HG02763 (cell line): ENCODE measurements around the gene FHIT.
"Not testable (repeated sequence)": the region's sequence is repeated elsewhere in the genome, so short reads cannot be mapped to it uniquely, and the experiment has no call there.

Source experiments
- ATAC-seq: cut with Tn5 transposase; IDR thresholded peaks from one replicate; pipeline ENCODE4 v1.9.1; 2021; ENCODE audit warnings: mild to moderate bottlenecking, moderate library complexity; ENCODE audit not compliant: unreplicated experiment

The FHIT gene

DNA sequence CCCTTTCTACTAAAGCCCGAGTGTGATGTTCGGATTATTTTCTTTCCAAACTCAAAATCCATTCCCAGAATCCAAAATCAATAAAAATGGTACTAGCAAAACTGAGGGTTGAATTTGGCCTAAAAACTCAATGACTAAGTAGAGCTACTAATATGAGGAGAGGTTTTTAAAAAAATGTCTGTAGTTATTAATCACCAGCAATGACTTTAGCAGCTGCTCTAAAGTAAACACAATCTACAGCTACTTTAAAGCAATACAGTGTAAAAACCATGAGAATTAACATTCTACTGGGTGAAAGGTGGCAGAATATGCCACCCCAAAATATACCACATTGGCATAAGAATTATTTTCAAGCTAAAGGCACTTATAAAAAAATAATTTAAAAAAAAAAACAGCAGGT is 23.5 kb downstream of the FHIT start:
- ATAC-seq, result no peak

DNA sequence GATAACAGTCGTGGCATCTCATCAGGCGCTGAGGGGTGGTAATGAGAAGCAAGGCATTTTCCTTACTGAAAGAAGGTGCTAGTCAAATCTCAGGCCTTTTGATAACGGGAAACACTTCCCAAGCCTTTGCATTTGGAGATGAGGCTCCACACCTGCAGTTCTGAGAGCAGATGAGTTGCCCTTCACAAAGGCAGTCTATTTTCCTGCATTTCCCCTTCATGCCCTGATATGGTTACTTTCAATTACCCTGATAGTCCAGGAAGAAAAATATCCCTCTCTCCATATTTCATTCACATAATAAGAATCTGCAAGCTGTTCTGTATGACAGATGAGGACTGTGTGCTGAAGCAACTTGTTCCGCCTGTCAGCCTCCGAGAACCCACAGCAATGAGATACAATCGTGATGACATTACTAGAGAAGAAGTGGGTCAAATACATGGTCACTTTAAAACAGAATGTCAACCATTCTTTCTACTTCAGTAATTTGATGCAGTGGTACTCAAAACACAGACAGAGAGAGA is 25.0 kb downstream of the FHIT start:
- ATAC-seq, result no peak

DNA sequence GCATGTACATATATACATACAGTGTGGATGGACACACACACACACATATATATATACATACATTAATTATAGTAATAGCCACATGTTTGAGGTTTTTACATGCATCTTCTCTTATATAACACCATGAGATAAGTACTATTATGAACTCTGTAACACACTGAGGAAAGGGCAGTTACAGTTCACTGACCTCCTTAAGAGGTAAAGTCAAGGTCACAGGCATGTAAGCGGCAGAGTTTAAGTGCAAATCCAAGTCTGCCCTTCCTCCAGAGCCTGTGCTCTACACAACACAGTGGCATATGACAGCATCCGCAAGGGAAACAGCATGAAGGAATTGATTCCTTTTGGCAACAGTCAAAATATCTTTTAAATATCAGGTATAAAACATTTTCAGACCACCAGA is 26.4 kb downstream of the FHIT start:
- ATAC-seq, result no peak

DNA sequence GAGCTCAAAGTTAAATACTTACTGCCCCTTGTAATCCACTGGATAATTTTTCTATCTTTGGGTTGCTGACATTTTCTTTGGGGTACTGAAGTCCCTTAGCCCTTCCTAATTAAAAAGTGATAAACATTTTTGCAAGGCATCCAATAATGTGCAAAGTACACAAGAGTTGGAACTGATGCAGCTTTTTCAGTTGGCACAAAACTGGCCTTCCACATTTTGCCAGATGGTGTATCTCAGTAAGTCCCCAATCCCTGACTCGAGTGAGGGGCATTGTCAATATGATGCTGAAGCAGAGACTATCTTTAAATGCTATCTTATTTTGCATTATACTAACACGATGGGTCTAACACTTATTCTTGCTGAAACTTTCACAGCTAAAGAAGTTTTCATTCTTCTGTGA is 27.8 kb downstream of the FHIT start:
- ATAC-seq, result no peak

DNA sequence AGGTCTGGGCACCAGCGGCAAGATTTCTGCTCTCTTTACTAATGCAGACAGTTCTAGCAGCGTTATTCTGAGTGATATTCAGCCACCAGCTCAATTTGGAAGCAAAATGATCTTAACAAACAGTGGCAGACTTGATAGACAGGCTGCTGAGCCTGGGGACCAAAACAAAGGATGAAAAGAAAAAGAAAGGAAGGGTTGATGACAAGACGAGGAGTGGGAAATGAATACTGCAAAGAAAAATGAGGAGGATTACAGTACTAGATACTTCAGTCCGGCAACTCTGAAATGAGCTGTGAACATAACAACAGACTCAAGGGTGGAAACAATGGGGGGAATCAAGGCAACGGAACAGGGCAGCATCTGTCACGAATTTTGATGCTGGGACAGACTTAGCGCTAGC is 28.8 kb downstream of the FHIT start:
- no peak for ATAC-seq

DNA sequence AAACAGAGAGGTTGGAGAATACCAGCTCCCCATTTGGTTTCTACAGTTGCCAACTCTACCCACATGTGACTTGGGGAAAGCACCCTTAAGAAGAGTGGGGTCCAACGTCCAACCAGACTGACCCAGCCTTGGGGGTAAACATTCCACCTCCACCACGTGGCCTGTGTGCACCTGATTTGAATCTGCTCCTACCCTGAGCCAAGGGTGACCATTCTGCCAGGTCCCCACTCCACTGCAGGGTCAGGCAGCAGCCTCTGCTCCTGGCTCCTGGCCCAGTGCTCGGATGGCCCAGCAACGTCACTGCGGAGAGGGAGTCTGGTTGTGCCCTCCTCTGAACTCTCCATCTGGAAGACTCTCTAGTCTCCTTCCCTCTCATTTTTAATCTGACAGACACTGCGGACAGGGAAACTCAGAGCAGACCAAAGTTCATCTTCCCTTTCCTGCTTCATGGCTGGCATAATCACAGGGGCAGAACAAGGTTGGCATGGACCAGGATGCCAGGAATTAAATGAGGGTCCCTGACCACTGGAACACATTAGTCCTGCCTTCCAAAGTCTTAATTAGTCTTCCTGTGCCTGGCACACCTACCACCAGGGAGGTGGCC is 29.4 kb downstream of the FHIT start:
- ATAC-seq, result no peak

DNA sequence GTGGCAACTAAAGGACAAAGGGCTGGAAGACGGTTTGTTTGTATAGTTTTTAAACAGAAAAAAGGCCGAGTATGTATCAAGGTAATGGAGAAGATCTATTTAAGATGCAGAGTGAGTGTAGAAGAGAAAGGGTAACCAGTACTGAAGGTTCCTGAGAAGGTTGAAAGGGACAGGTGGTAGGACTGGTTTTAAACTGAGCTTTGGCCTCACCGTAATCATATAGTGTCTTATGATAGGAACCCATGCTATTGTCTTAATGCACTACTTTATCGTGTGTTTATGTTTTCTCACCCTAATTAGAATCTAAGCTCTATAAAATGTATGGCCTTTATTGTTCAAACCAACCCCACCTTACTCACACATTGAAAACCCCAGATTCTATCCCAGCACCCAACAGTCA is 32.7 kb downstream of the FHIT start:
- ATAC-seq, result no peak

DNA sequence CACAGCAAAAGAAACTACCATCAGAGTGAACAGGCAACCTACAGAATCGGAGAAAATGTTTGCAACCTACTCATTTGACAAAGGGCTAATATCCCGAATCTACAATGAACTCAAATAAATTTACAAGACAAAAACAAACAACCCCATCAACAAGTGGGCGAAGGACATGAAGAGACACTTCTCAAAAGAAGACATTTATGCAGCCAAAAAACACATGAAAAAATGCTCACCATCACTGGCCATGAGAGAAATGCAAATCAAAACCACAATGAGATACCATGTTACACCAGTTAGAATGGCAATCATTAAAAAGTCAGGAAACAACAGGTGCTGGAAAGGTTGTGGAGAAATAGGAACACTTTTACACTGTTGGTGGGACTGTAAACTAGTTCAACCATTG is 35.1 kb downstream of the FHIT start:
- not testable (repeated sequence) for ATAC-seq

DNA sequence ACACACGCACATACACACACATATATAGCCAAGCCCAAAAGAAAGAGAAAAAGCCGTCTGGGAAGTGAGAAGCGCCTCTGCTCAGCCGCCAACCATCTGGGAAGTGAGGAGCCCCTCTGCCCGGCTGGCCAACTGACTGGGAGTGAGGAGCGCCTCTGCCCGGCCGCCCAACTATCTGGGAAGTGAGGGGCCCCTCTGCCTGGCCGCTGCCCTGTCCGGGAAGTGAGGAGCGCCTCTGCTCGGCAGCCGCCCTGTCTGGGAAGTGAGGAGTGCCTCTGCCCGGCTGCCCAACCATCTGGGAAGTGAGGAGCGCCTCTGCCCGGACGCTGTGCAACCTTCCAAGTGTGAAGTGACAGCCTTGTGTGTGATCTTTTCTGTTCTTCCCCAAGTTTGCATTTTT is 49.2 kb downstream of the FHIT start:
- ATAC-seq, result no peak

DNA sequence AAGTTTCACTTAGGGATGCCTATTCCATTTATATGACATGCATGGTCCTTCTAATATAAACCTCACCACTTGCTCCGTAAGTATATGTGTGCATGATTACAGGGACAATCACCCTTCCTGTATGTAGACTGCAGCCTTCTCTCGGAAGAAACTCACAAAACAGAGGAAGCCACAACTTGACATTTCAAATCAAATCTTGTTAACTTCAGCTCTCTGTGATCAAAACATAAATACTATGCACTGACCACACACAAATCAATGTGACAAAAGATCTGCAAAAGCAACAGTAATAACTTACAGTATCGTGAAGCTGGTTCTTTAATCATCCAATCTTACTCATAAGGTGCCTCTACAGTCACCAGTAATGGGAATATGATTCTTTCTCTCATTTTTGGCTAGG is 50.2 kb downstream of the FHIT start:
- no peak for ATAC-seq

DNA sequence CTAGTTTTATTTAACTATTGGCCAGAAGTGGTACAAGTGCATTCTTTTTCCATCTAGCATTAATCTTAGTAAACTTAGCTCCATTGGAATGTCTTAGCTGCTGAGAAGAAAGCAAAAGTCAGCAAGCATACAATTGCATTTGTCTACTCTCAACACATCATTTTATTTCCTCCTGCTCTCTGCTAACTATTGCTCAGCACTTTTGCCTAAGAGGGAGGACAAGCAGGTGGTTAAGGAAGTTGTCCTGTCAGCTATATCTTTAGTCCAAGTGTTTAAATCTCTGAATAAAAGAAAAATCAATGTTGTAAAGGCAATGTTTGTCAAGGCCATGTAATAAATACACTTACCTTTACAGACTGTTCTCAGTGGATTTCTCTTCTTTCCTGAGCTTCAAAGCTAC is 51.0 kb downstream of the FHIT start:
- no peak for ATAC-seq

DNA sequence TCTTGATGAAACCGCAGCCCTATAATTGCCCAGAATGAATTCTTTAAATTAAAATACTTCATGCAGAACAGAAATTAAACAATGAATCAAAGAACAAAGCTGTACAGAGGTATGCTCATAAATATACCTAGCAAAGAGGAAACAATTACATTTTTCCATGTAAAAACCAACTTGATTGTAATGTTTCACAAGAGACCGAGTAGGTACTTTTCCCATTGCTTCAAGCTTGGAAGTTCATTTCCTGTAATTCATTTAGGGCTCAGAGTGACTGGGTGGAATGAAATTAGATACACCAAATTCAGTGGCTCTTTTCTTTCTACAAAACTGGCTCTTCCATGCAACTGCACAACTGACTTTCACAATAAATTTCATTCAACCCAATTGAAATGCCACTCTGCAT is 51.4 kb downstream of the FHIT start:
- no peak for ATAC-seq

DNA sequence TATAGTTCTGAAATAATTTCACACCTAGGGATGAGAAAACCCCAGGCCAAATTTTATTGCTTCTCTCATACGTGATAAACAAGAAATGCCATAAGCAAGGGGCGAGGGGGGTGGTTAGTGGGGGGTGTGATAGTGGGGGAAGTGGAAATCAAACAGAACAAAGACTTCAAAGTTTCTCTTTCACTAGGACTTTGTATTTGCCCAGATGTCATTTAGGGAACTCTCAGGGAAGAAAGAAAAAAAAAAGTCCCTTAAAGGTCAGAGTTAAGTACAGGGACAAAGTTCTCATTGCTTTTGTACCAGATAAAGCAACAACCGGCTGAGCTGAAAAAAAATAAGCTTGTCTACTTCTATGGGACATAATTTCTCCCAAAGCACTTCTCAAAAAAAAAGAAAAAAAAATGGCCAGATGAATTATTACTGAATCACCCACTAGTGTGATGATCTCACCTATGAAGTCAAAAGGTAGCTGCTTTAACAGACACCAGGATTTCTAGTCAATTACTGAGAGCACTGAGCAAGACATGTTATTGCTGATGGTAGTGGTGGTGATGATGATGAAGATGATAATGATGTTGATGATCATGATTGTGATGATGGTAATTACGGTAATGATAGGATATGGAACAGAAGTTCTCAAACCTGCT is 56.2 kb downstream of the FHIT start:
- ATAC-seq, result no peak

DNA sequence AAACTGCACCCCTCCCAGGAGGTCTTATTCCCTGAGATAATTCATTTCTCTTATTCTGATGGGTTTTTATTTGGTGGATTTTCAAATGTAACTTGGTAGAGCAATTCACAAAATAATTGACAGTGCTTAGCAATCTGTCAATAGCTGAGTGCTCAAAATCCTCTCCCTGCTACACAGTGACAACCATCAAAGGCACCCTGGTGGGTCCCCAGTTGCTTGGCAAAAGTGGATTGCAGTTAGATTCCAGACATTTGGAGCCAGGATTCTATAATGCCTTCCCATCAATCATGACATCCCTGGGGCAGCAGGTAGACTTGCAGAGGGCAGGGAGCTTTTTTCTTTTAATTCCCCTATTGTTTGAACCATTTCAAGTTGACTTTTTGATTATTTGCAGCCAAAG is 59.0 kb downstream of the FHIT start:
- ATAC-seq, result no peak

DNA sequence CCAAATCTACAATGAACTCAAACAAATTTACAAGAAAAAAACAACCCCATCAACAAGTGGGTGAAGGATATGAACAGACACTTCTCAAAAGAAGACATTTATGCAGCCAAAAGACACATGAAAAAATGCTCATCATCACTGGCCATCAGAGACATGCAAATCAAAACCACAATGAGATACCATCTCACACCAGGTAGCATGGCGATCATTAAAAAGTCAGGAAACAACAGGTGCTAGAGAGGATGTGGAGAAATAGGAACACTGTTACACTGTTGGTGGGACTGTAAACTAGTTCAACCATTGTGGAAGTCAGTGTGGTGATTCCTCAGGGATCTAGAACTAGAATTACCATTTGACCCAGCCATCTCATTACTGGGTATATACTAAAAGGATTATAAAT is 61.0 kb downstream of the FHIT start:
- ATAC-seq, result not testable (repeated sequence)

DNA sequence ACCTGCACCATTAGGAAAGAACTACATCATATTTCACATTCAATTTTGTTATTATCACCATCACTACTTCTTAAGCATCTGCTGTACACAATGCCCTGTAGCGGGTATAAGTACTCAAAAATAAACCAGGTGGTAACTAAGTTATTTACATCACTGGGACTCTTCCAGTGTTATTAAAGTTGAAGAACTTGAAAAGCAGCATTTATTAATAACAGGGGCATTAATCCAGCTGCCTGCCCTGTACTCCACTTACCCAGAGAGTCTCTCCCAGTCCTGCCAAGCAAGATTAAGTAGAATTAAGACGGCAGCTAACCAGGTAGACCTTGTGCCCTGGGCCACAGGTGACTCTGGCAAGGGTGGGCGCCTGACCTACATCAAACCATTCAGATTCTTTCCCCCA is 65.2 kb downstream of the FHIT start:
- ATAC-seq, result no peak

DNA sequence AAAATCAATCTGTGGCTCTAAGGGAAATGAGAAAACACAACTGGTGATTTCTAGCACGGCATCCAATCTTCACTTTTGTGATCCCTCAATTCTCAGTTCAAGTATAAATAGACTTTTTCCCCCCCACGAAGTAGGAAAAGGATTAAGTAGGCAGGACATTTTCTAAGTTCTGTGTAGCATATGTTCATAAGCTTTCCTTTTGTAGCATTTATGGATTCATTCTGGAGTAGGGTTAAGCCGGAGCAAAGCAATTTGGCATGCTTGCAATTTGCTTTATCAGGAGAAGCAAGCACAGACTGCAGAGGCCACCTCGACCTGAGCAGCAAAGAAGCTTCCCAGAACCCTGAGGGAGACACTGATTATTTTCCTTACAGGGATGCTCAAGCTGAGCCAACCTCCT is 66.3 kb downstream of the FHIT start:
- no peak for ATAC-seq

DNA sequence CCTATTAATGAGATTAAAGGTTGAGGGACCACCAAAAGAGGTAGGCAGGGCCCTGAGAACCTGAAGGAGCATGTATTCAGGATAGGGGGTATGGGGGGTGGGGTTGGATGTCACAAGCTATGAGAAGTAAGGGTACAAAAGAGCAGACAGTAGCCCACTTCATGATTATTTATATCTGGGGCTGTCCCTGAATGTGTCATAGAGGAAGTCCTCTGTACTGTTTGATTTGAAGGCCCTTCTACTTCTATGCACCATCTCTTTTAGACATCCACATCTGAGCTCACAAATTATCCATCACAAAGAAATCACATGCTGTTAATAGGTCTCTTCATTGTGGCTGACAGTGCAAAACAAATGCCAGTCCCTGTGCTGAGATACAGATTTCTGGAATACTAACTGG is 68.6 kb downstream of the FHIT start:
- no peak for ATAC-seq

DNA sequence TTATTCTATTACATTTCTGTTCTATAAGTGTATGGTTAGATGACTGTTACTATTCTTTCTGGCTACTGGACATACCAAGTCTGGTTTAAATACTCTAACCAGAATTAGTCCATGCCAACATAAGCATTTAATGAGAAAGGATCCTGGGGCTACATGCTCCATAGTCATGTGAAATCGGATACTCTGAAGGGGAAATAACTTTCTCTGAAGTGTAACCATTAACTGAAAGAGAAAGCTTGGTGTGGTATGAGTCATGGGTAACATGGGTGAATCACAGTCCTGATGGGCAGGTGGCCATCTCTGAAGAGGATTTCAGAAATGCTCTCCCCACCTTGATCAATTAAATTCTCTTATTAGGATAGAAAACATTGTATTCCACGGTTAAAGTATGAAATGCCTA is 69.4 kb downstream of the FHIT start:
- peak; percentile 96 for ATAC-seq

DNA sequence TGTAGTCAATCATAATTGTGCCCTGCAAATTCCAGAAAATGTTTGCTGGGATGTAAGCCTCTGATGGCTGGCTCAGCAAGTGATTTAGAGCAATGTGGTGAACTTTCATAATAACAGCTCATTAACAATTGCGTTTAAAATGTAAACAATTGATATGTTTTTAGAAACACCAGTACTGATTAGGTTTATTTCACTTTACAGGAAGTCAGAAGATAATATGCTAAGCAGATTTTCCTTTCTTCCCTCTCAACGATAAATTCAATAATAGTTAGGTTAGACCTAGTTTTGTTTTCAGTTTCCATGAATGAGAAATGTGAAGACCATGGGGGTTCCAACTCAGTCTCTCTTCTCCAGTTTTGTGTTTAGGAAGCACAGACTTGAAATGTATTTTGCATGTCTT is 71.0 kb downstream of the FHIT start:
- ATAC-seq, result no peak

DNA sequence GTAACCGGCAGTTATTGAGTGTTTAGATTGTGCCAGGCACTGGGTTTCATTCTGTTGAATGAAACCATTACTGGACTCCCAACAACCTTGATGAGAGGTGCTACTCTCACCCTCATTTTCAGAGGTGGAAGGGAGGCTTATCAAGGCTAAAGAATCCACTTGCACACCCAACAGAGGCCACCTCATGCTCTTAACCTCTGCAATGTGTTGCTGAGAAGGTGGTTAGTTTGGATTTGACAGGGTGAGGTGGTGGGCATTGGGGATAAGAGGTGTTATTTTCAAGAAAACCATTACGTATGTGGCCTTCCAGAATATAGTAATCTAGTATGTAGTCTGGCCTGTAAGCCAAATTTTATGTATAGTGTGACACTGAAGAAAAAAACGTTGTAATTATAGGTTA is 73.1 kb downstream of the FHIT start:
- no peak for ATAC-seq

DNA sequence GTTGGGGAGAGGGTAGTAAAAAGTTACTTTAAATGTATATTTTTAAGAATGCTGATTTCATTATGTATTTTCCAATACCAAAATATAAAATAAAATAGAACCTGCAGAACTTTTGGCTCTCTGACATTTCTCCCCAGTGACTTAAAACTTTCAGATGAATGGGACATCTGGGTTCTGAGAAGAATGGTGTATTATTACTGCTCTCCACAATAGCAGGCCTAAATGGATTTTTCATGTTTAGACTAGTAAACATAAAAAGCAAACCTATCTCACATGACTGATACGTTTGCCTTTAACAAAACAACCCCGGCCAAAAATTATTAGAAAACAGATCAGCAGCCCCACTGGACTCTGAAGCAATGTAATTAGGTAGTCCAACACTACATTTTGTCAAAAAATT is 73.8 kb downstream of the FHIT start:
- ATAC-seq, result no peak

DNA sequence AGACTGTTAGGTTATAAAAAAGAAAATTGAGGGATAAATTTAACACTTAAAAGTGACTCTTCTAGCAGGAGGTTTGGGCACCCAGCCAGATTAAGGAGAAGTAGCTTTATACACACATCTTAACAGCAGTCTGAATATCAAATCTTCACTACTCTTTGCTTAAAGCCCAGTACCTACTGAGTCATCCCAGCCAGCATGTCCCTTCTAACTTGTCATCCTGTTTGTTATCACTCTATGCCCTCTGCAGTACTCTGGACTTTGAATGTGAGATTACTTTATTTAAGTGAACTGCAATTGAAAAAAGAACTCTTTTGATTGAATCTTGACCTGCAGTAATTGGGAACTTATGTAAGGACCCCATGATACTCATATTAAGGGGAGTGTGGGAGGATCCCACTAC is 77.6 kb downstream of the FHIT start:
- no peak for ATAC-seq
